ENCODE data around the gene BTBD2. TPM values are rescaled to one million over a fixed set of nuclear protein-coding genes. Genes with fewer than 3 reads are reported as not detected.
A peak's percentile ranks its signal among the peaks of the same experiment; 100 is the strongest.

Gene BTBD2
- total and polyA plus RNA-seq, 2 of the 13 experiments (the other 11 are each of a cell fraction or from before 2014, with no cell fraction given): 28.1 to 45.3 TPM

DNA sequence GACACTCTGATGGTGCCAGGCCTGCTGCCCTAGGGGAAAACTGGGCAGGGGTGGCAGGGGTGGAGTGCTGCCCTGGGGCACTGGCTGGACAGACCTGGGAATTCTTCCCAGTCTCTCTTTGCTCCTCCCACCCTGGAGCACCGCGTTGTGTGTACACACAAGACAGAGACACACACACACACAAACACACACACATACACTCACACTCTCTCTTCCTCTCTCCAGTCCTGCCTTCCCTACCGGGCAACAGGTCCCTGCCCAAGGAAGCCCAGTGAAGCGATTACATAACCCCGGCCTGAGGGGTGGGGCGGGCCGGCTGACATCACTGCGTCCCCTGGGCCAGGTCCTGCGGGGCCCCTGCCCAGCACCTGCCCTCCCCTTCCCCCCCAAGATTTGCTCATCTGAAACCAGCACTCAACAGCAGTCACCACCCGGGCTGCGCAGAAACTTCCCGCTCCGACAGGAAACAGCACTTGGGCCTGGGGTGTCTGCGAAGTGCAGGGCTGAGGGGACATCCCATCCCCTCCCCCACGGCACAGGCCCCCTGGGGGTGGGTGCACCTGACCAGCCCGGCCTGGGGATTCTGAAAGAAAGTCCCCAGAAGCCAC, 34.3 kb upstream of the BTBD2 start (continued):
- no peak for TF ChIP-seq ZNF292 (CRISPR knock-in tag; IDR thresholded peaks at IDR 0.05; ENCODE audit: borderline replicate concordance, low read depth)
- TF ChIP-seq MIER2 (CRISPR knock-in tag; IDR thresholded peaks at IDR 0.05): no peak
- no peak for TF ChIP-seq ZNF282 (IDR thresholded peaks at IDR 0.05; ENCODE audit: partially characterized antibody)
- TF ChIP-seq THYN1 (CRISPR knock-in tag; IDR thresholded peaks at IDR 0.05; ENCODE audit: borderline replicate concordance, low read depth): no peak
- TF ChIP-seq, protein P1, sequence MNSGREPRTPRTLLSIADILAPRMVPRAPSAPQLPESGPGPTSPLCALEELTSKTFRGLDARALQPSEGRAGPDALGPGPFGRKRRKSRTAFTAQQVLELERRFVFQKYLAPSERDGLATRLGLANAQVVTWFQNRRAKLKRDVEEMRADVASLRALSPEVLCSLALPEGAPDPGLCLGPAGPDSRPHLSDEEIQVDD (CRISPR knock-in tag; IDR thresholded peaks at IDR 0.05; ENCODE audit: borderline replicate concordance): no peak
- TF ChIP-seq ZNF740 (CRISPR knock-in tag; IDR thresholded peaks at IDR 0.05): peak; percentile 52; the same call in 1 of the 2 replicates
- TF ChIP-seq CHD4 (IDR thresholded peaks at IDR 0.05; ENCODE audit: borderline replicate concordance, low read length): no peak
- TF ChIP-seq ZNF746 (CRISPR knock-in tag; IDR thresholded peaks at IDR 0.05): peak; percentile 90
- TF ChIP-seq, protein P2, sequence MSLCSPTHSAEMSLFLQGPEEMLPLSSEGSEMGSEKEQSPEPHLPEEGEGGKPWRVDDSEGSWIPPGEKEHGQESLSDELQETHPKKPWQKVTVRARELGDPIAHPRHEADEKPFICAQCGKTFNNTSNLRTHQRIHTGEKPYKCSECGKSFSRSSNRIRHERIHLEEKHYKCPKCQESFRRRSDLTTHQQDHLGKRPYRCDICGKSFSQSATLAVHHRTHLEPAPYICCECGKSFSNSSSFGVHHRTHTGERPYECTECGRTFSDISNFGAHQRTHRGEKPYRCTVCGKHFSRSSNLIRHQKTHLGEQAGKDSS (CRISPR knock-in tag; IDR thresholded peaks at IDR 0.05; ENCODE audit: borderline replicate concordance, low read depth): no peak
- TF ChIP-seq REL (CRISPR knock-in tag; conservative IDR thresholded peaks at IDR 0.05): no peak
- no peak for TF ChIP-seq LRRFIP1 (CRISPR knock-in tag; conservative IDR thresholded peaks at IDR 0.05)
- TF ChIP-seq NR3C1 (CRISPR knock-in tag; IDR thresholded peaks at IDR 0.05): no peak
- no peak for TF ChIP-seq CAMTA2 (CRISPR knock-in tag; IDR thresholded peaks at IDR 0.05; ENCODE audit: borderline replicate concordance)
- no peak for TF ChIP-seq ZNF143 (CRISPR knock-in tag; IDR thresholded peaks at IDR 0.05)
- no peak for TF ChIP-seq ELF1 (CRISPR knock-in tag; IDR thresholded peaks at IDR 0.05)
- no peak for TF ChIP-seq PRPF4 (IDR thresholded peaks at IDR 0.05; ENCODE audit: low read depth, low read length, poor library complexity, severe bottlenecking)
- peak; percentile 55; the same call in 1 of the 2 replicates for TF ChIP-seq GATAD2A (CRISPR knock-in tag; IDR thresholded peaks at IDR 0.05)
- peak; percentile 37; the same call in 1 of the 2 replicates for TF ChIP-seq ZNF232 (CRISPR knock-in tag; IDR thresholded peaks at IDR 0.05; ENCODE audit: borderline replicate concordance)
- no peak for TF ChIP-seq HOXA9 (CRISPR knock-in tag; IDR thresholded peaks at IDR 0.05; ENCODE audit: borderline replicate concordance)
- TF ChIP-seq, protein P3, sequence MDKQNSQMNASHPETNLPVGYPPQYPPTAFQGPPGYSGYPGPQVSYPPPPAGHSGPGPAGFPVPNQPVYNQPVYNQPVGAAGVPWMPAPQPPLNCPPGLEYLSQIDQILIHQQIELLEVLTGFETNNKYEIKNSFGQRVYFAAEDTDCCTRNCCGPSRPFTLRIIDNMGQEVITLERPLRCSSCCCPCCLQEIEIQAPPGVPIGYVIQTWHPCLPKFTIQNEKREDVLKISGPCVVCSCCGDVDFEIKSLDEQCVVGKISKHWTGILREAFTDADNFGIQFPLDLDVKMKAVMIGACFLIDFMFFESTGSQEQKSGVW (CRISPR knock-in tag; IDR thresholded peaks at IDR 0.05; ENCODE audit: borderline replicate concordance): no peak
- no peak for TF ChIP-seq NPAS2 (CRISPR knock-in tag; IDR thresholded peaks at IDR 0.05; ENCODE audit: borderline replicate concordance)
- TF ChIP-seq CEBPB (IDR thresholded peaks at IDR 0.05; ENCODE audit: borderline replicate concordance, low read depth, low read length): peak; percentile 65
- no peak for TF ChIP-seq FLYWCH1 (CRISPR knock-in tag; IDR thresholded peaks at IDR 0.05)
- TF ChIP-seq ZSCAN31 (CRISPR knock-in tag; IDR thresholded peaks at IDR 0.05; ENCODE audit: low read depth): no peak
- TF ChIP-seq SALL1 (CRISPR knock-in tag; IDR thresholded peaks at IDR 0.05): peak; percentile 61; the same call in 1 of the 2 replicates
- no peak for TF ChIP-seq ZNF24 (IDR thresholded peaks at IDR 0.05)
- TF ChIP-seq ZNF773 (CRISPR knock-in tag; IDR thresholded peaks at IDR 0.05; ENCODE audit: borderline replicate concordance): no peak

Measured in HepG2 (cell line).